GM12878 (cell line): ENCODE data around the gene TAGLN3. TPM values are rescaled to one million over a fixed set of nuclear protein-coding genes. Genes with fewer than 3 reads are reported as not detected.

Experiments
- ATAC-seq: fragments of 200-7000 bp; cut with Tn5 transposase; 3 replicates; pipeline ENCODE4 v1.9.1; 2020; ENCODE audit warnings: mild to moderate bottlenecking, moderate library complexity
- BruUV-seq: library from RNA; stranded (reverse); fragments of 400-500 nt; replicated peaks from 2 replicates; lab custom pipeline; 2021; lab: Mats Ljungman, UMichigan
- CTCF ChIA-PET: fragments of 300-600 bp; sonication (Branson Sonifier 250); formaldehyde crosslinking; extraction: SDS; loops from one replicate; lab custom pipeline; 2021; ENCODE audit warnings: inconsistent platforms; lab: Yijun Ruan, JAX
- POLR2A ChIA-PET: fragments of 350-600 bp; formaldehyde crosslinking; extraction: SDS; loops from one replicate; lab custom pipeline; 2021; ENCODE audit warnings: inconsistent platforms; lab: Charles Lee
- RAD21 ChIA-PET: fragments of 300-600 bp; sonication (Branson Sonifier 250); formaldehyde crosslinking; loops from one replicate; lab custom pipeline; 2023; ENCODE audit warnings: antibody characterized with exemption; ENCODE audit not compliant: unreplicated experiment; lab: Charles Lee
- SMC1A ChIA-PET: fragments of 300-600 bp; sonication (Branson Sonifier 250); formaldehyde crosslinking; loops from one replicate; lab custom pipeline; 2023; ENCODE audit not compliant: unreplicated experiment, uncharacterized antibody; lab: Charles Lee
- DNase-seq: peaks from one replicate; pipeline ENCODE4 v3.0.0-alpha.2; 2011; ENCODE audit warnings: low read depth, low spot score
- FAIRE-seq: peaks from 3 replicates; lab custom pipeline; 2011; peaks lifted over from hg19 to GRCh38; lab: Jason Lieb, UNC
- H2AFZ ChIP-seq: 2 replicates; pipeline ENCODE4 v1.6.0; 2011; ENCODE audit warnings: low read depth, low read length, control low read depth; ENCODE audit not compliant: control insufficient read depth
- H3K27ac ChIP-seq: 2 replicates; pipeline ENCODE4 v1.5.1; 2011; ENCODE audit warnings: control low read depth; ENCODE audit not compliant: control insufficient read depth, insufficient read depth
- H3K27me3 ChIP-seq, 2 experiments: replicated peaks in 1 of 2; 2 replicates each; pipeline versions ENCODE4 v1.6.0 to v1.6.1; 2011; ENCODE audit warnings: low read length in 1 of 2; ENCODE audit not compliant: control insufficient read depth in 2 of 2, insufficient read depth in 2 of 2
- H3K36me3 ChIP-seq, 2 experiments: 2 replicates each; pipeline ENCODE4 v1.5.1; 2011; ENCODE audit warnings: low read length in 1 of 2; ENCODE audit not compliant: control insufficient read depth in 2 of 2, insufficient read depth in 2 of 2
- H3K4me1 ChIP-seq: 2 replicates; pipeline ENCODE4 v1.6.1; 2011; ENCODE audit warnings: mild to moderate bottlenecking, low read length, moderate library complexity, mixed read lengths; ENCODE audit not compliant: control insufficient read depth, insufficient read depth
- H3K4me2 ChIP-seq: 2 replicates; pipeline ENCODE4 v1.6.0; 2011; ENCODE audit warnings: control low read depth; ENCODE audit not compliant: control insufficient read depth, insufficient read depth
- H3K4me3 ChIP-seq: fragments of 200-600 bp; sonication (generic); 2 replicates; pipeline ENCODE4 v1.5.1; 2016
- H3K79me2 ChIP-seq: 2 replicates; pipeline ENCODE4 v1.6.0; 2011; ENCODE audit warnings: low read length; ENCODE audit not compliant: control insufficient read depth, insufficient read depth
- H3K9ac ChIP-seq: 2 replicates; pipeline ENCODE4 v1.8.0; 2011; ENCODE audit warnings: low read length, control low read depth, mixed read lengths; ENCODE audit not compliant: control insufficient read depth, insufficient read depth
- H3K9me3 ChIP-seq: replicated peaks from 3 replicates; pipeline ENCODE4 v1.5.1; 2011; ENCODE audit warnings: mild to moderate bottlenecking, low read length; ENCODE audit not compliant: control insufficient read depth, insufficient read depth
- H4K20me1 ChIP-seq: 2 replicates; pipeline ENCODE4 v1.6.0; 2011; ENCODE audit not compliant: control insufficient read depth, insufficient read depth
- BRCA1 ChIP-seq: IDR thresholded peaks from 2 replicates; pipeline ENCODE4 v1.6.1; 2011; ENCODE audit warnings: low read depth, low read length, improper control_type of control experiment
- GABPA ChIP-seq: IDR thresholded peaks from 2 replicates; pipeline ENCODE4 v1.6.1; 2014; ENCODE audit warnings: antibody characterized with exemption, low read depth, mild to moderate bottlenecking, inconsistent platforms
- KDM1A ChIP-seq: fragments of 200-600 bp; sonication (generic); IDR thresholded peaks from 2 replicates; pipeline ENCODE4 v1.6.1; 2016; ENCODE audit warnings: borderline replicate concordance
- RAD51 ChIP-seq: fragments of 450-650 bp; IDR thresholded peaks from 2 replicates; pipeline ENCODE4 v1.6.1; 2016; ENCODE audit warnings: moderate library complexity, mild to moderate bottlenecking, inconsistent platforms
- SP1 ChIP-seq: IDR thresholded peaks from one replicate; pipeline ENCODE4 v1.6.1; 2011; ENCODE audit warnings: low read depth, low read length
- SREBF1 ChIP-seq: IDR thresholded peaks from 2 replicates; pipeline ENCODE4 v1.6.1; 2012; ENCODE audit warnings: mild to moderate bottlenecking, low read length
- TAF1 ChIP-seq: IDR thresholded peaks from 2 replicates; pipeline ENCODE4 v1.6.1; 2011; ENCODE audit warnings: mild to moderate bottlenecking, low read depth, low read length, borderline replicate concordance
- WRNIP1 ChIP-seq: IDR thresholded peaks from 2 replicates; pipeline ENCODE4 v1.6.1; 2011; ENCODE audit warnings: low read depth, low read length, improper control_type of control experiment, borderline replicate concordance
- WGBS: methylation state at CpG from one replicate; pipeline ENCODE4 v1.1.6; 2016; ENCODE audit warnings: low lambda C conversion rate; ENCODE audit not compliant: insufficient replicate concordance, insufficient coverage; ENCODE audit errors: missing lambda C conversion rate; 5-methylcytosine and 5-hydroxymethylcytosine counted together
- in situ Hi-C: fragments of 300-500 bp; cut with MboI; formaldehyde crosslinking; loops from 9 replicates; pipeline ENCODE4 v1.14.3; 2018; ENCODE audit warnings: mixed read lengths
- intact Hi-C: fragments of 100-400 bp; cut with micrococcal nuclease; formaldehyde crosslinking; loops from one replicate; pipeline ENCODE4 v1.14.2; 2022; ENCODE audit not compliant: unreplicated experiment
- polyA plus RNA-seq, 11 experiments: library from polyadenylated mRNA; depleted of rRNA in 4 of 11; unstranded in 6 of 11; stranded (reverse) in 5 of 11; fragments of >200 nt; fragmentation: Nextera tagmentation in 4 of 11; fragmentation: Illumina TruSeq in 1 of 11; extraction: Ambion mirVana in 4 of 11; extraction: Trizol in 1 of 11; gene quantifications; 1 replicate in 1 of 11; 2 replicates in 10 of 11; pipeline versions ENCODE4 v1.2.1 to v1.2.3, GENCODE V29; 2011 to 2016; ENCODE audit warnings: inconsistent platforms in 2 of 11, missing spikeins in 2 of 11, low read depth in 1 of 11
- total RNA-seq, 4 experiments: library from RNA; depleted of rRNA in 3 of 4; stranded (reverse); fragments of >200 nt in 3 of 4; fragmentation: Illumina TruSeq in 1 of 4; extraction: Trizol in 1 of 4; gene quantifications; 2 replicates each; pipeline versions ENCODE4 v1.2.1 to v1.2.3, GENCODE V29; 2013 to 2021
- TF ChIP-seq, protein P1 (sequence below): IDR thresholded peaks from 2 replicates; pipeline ENCODE4 v1.6.1; 2011; ENCODE audit warnings: mild to moderate bottlenecking, low read depth, low read length, moderate library complexity; ENCODE audit not compliant: insufficient replicate concordance
- TF ChIP-seq, protein P2 (sequence below): IDR thresholded peaks from 2 replicates; pipeline ENCODE4 v1.6.1; 2011; ENCODE audit warnings: low read depth, low read length, improper control_type of control experiment, borderline replicate concordance
- TF ChIP-seq, protein P3 (sequence below): fragments of 450-650 bp; IDR thresholded peaks from 2 replicates; pipeline ENCODE4 v1.6.1; 2017; ENCODE audit warnings: borderline replicate concordance
- TF ChIP-seq, protein P4 (sequence below): fragments of 450-650 bp; IDR thresholded peaks from 2 replicates; pipeline ENCODE4 v1.6.1; 2014; ENCODE audit warnings: mild to moderate bottlenecking

TAGLN3 gene
- total and polyA plus RNA-seq, 10 of the 15 experiments (the other 5 are each of a cell fraction or from before 2014, with no cell fraction given): 0.06 to 0.53 (median 0.12) TPM; not detected in 3

DNA sequence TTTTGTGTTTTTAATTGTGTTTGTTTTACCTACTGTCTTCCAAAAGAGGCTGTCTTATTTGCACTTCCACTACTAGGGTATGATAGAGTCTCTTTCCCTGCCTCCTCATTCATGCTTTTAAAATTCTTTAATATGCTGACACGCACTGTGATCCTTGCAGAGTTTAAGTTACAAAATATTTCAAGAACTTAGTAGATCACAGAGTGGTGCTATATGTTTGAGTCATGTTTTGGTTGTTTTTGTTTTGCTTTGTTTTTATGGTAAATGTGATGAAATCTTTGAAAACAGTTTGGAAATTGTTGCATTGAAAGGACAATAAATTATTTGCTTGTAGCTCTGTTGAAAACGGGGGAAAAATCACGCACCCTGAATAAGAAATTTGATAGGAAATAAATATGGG, 25.8 kb upstream of the TAGLN3 start:
- peak; percentile 13 for FAIRE-seq

More for the DNA sequence above, 25.8 kb upstream of the TAGLN3 start:
- WGBS: 60% methylated on average over 3 of the region's 3 CpGs
- H3K79me2 ChIP-seq: no peaks in the 10 kb centered on the region
- H3K4me2 ChIP-seq: no peak overlapping the region
- no peaks in the 10 kb centered on the region for H3K27me3 ChIP-seq
- H3K4me3 ChIP-seq: no peak overlapping the region
- ChIA-PET SMC1A (interaction anchor here (1.4 to 23.3 kb wide), 3 partner anchors 13 to 304 kb away, joined by 3 to 424 read pairs (median 3); no protein-coding TSS in a partner anchor), CTCF (interaction anchor here (2.5 to 9.8 kb wide), 4 partner anchors 16 to 256 kb away, joined by 6 to 380 read pairs (median 18); no protein-coding TSS in a partner anchor), RAD21 (interaction anchor here (2.4 to 10.6 kb wide), 2 partner anchors 40 to 255 kb away, joined by 15 to 177 read pairs; no protein-coding TSS in a partner anchor), POLR2A (interaction anchor here (0.9 kb wide), 1 partner anchor 9 kb away, joined by 3 read pairs; no protein-coding TSS in a partner anchor)
- H3K9me3 ChIP-seq: no peaks in the 10 kb centered on the region
- DNase-seq (no peak), ATAC-seq (no peak)
- H3K36me3 ChIP-seq: no peaks in the 10 kb centered on the region
- no TSS peak for BruUV-seq
- no peak for TF ChIP-seq GABPA
- no peak for TF ChIP-seq KDM1A
- no peak for TF ChIP-seq SP1
- TF ChIP-seq TAF1: no peak
- TF ChIP-seq WRNIP1: no peak
- TF ChIP-seq, protein P1, sequence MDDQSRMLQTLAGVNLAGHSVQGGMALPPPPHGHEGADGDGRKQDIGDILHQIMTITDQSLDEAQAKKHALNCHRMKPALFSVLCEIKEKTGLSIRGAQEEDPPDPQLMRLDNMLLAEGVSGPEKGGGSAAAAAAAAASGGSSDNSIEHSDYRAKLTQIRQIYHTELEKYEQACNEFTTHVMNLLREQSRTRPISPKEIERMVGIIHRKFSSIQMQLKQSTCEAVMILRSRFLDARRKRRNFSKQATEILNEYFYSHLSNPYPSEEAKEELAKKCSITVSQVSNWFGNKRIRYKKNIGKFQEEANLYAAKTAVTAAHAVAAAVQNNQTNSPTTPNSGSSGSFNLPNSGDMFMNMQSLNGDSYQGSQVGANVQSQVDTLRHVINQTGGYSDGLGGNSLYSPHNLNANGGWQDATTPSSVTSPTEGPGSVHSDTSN: no peak
- TF ChIP-seq BRCA1: no peak
- TF ChIP-seq, protein P2, sequence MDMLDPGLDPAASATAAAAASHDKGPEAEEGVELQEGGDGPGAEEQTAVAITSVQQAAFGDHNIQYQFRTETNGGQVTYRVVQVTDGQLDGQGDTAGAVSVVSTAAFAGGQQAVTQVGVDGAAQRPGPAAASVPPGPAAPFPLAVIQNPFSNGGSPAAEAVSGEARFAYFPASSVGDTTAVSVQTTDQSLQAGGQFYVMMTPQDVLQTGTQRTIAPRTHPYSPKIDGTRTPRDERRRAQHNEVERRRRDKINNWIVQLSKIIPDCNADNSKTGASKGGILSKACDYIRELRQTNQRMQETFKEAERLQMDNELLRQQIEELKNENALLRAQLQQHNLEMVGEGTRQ: no peak
- no peak for TF ChIP-seq SREBF1
- no peak for TF ChIP-seq RAD51
- TF ChIP-seq, protein P3, sequence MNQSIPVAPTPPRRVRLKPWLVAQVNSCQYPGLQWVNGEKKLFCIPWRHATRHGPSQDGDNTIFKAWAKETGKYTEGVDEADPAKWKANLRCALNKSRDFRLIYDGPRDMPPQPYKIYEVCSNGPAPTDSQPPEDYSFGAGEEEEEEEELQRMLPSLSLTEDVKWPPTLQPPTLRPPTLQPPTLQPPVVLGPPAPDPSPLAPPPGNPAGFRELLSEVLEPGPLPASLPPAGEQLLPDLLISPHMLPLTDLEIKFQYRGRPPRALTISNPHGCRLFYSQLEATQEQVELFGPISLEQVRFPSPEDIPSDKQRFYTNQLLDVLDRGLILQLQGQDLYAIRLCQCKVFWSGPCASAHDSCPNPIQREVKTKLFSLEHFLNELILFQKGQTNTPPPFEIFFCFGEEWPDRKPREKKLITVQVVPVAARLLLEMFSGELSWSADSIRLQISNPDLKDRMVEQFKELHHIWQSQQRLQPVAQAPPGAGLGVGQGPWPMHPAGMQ: no peak
- TF ChIP-seq, protein P4, sequence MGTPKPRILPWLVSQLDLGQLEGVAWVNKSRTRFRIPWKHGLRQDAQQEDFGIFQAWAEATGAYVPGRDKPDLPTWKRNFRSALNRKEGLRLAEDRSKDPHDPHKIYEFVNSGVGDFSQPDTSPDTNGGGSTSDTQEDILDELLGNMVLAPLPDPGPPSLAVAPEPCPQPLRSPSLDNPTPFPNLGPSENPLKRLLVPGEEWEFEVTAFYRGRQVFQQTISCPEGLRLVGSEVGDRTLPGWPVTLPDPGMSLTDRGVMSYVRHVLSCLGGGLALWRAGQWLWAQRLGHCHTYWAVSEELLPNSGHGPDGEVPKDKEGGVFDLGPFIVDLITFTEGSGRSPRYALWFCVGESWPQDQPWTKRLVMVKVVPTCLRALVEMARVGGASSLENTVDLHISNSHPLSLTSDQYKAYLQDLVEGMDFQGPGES: no peak
- in situ Hi-C loops: loop anchor here (5.0 to 10.0 kb wide), 3 partner anchors 256 to 398 kb away; no protein-coding TSS in a partner anchor
- H2AFZ ChIP-seq: no peak overlapping the region
- no peak overlapping the region for H3K9ac ChIP-seq
- H3K4me1 ChIP-seq: no peaks in the 10 kb centered on the region
- H4K20me1 ChIP-seq: no peaks in the 10 kb centered on the region
- intact Hi-C loops: no loop called here
- H3K27ac ChIP-seq: no peak overlapping the region
